ENCODE data around the gene UBE2K.

Gene UBE2K

GRCh38 chr4:39698424-39699009 lies 581 bp downstream of the UBE2K start (continued):
- TF ChIP-seq, protein P1, sequence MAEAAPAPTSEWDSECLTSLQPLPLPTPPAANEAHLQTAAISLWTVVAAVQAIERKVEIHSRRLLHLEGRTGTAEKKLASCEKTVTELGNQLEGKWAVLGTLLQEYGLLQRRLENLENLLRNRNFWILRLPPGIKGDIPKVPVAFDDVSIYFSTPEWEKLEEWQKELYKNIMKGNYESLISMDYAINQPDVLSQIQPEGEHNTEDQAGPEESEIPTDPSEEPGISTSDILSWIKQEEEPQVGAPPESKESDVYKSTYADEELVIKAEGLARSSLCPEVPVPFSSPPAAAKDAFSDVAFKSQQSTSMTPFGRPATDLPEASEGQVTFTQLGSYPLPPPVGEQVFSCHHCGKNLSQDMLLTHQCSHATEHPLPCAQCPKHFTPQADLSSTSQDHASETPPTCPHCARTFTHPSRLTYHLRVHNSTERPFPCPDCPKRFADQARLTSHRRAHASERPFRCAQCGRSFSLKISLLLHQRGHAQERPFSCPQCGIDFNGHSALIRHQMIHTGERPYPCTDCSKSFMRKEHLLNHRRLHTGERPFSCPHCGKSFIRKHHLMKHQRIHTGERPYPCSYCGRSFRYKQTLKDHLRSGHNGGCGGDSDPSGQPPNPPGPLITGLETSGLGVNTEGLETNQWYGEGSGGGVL (tag by site-specific recombination; IDR thresholded peaks at IDR 0.05), result 0 out of 2 replicates have a peak, but pooled peaks have one; percentile 67
- TF ChIP-seq ZNF600 (tag by site-specific recombination; IDR thresholded peaks at IDR 0.05) (peak; percentile 77), GLIS1 (tag by site-specific recombination; IDR thresholded peaks at IDR 0.05) (peak; percentile 67)

GRCh38 chr4:39699687-39700409 lies 1.9 kb downstream of the UBE2K start:
- Histone ChIP-seq H3K4me1 (ENCODE audit: control insufficient read depth, insufficient read depth, low read length) (no peaks in the 10 kb centered on the region; the same call in 1 of the 2 replicates), H3K9me3 (ENCODE audit: control insufficient read depth, insufficient read depth, low read depth, low read length) (no peaks in the 10 kb centered on the region), H3K36me3 (ENCODE audit: control insufficient read depth in 2 of 2, insufficient read depth in 1 of 2, low read length in 2 of 2) (peaks cover 8% of the 10 kb centered on the region in 2 experiments; a peak in 2 of 3 replicates), H3K4me3 (ENCODE audit: low read depth, low read length) (peak overlapping the region; percentile 98), H3K27ac (ENCODE audit: extremely low read depth, low read depth, low read length) (no peak overlapping the region)
- CTCF ChIA-PET, result no interaction called here
- POLR2A ChIA-PET, result interaction anchor here (1.6 to 2.8 kb wide), 2 partner anchors 23 to 61 kb away, joined by 7 to 17 read pairs; partner anchors contain the start of gene SMIM14
- TF ChIP-seq BCL6B (tag by site-specific recombination; IDR thresholded peaks at IDR 0.05), result peak; percentile 72
- TF ChIP-seq ZNF114 (tag by site-specific recombination; IDR thresholded peaks at IDR 0.05), result no peak
- TF ChIP-seq, protein P2, sequence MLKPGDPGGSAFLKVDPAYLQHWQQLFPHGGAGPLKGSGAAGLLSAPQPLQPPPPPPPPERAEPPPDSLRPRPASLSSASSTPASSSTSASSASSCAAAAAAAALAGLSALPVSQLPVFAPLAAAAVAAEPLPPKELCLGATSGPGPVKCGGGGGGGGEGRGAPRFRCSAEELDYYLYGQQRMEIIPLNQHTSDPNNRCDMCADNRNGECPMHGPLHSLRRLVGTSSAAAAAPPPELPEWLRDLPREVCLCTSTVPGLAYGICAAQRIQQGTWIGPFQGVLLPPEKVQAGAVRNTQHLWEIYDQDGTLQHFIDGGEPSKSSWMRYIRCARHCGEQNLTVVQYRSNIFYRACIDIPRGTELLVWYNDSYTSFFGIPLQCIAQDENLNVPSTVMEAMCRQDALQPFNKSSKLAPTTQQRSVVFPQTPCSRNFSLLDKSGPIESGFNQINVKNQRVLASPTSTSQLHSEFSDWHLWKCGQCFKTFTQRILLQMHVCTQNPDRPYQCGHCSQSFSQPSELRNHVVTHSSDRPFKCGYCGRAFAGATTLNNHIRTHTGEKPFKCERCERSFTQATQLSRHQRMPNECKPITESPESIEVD (tag by site-specific recombination; IDR thresholded peaks at IDR 0.05), result peak; percentile 75

DNA sequence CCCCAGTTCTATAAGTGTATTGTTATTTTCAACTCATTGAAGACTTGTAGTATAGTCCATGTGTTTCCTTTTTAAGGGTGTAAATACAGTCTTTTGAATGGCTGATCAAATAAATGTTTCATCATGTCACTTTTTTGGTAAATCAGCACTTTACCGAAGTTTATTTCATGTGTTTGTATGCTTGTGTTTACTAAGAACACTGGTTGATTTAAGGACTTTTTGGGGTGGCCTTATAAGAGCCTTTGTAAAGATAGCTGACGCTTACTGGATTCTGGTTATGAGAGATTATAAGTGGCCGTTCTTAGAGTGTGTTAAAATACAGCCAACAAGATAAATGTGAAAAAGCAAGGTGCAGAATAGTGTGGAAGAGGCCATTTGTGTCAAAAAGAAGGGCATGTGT lies 2.6 kb downstream of the UBE2K start:
- Histone ChIP-seq H3K36me3 (ENCODE audit: control insufficient read depth in 2 of 2, insufficient read depth in 1 of 2, low read length in 2 of 2) (peaks cover 8% of the 10 kb centered on the region in 2 experiments; a peak in 2 of 3 replicates), H3K4me1 (ENCODE audit: control insufficient read depth, insufficient read depth, low read length) (no peaks in the 10 kb centered on the region; the same call in 1 of the 2 replicates), H3K27ac (ENCODE audit: extremely low read depth, low read depth, low read length) (no peak overlapping the region), H3K9me3 (ENCODE audit: control insufficient read depth, insufficient read depth, low read depth, low read length) (no peaks in the 10 kb centered on the region), H3K4me3 (ENCODE audit: low read depth, low read length) (no peak overlapping the region; the same call in 1 of the 2 replicates)
- ChIA-PET POLR2A (no interaction called here), CTCF (no interaction called here)
- TF ChIP-seq ZNF654 (tag by site-specific recombination; IDR thresholded peaks at IDR 0.05; ENCODE audit: low read depth), result no peak
- TF ChIP-seq ZBTB1 (tag by site-specific recombination; IDR thresholded peaks at IDR 0.05), result no peak
- TF ChIP-seq ZNF391 (tag by site-specific recombination; IDR thresholded peaks at IDR 0.05; ENCODE audit: borderline replicate concordance, low read depth), result no peak
- no peak for TF ChIP-seq SALL2 (tag by site-specific recombination; IDR thresholded peaks at IDR 0.05; ENCODE audit: borderline replicate concordance)
- TF ChIP-seq, protein P3, sequence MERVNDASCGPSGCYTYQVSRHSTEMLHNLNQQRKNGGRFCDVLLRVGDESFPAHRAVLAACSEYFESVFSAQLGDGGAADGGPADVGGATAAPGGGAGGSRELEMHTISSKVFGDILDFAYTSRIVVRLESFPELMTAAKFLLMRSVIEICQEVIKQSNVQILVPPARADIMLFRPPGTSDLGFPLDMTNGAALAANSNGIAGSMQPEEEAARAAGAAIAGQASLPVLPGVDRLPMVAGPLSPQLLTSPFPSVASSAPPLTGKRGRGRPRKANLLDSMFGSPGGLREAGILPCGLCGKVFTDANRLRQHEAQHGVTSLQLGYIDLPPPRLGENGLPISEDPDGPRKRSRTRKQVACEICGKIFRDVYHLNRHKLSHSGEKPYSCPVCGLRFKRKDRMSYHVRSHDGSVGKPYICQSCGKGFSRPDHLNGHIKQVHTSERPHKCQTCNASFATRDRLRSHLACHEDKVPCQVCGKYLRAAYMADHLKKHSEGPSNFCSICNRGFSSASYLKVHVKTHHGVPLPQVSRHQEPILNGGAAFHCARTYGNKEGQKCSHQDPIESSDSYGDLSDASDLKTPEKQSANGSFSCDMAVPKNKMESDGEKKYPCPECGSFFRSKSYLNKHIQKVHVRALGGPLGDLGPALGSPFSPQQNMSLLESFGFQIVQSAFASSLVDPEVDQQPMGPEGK (tag by site-specific recombination; IDR thresholded peaks at IDR 0.05), result no peak

Measured in HEK293 (cell line).